H1 (cell line): ENCODE data around the gene HTR2B.
A peak's percentile ranks its signal among the peaks of the same experiment; 100 is the strongest.

Experiments
- CEBPB ChIP-seq: IDR thresholded peaks from 2 replicates; pipeline ENCODE4 v1.6.1; 2012; ENCODE audit warnings: low read depth, low read length
- CREB1 ChIP-seq: IDR thresholded peaks from 2 replicates; pipeline ENCODE4 v1.6.1; 2012; ENCODE audit warnings: inconsistent platforms
- HDAC2 ChIP-seq, 2 experiments: fragments of 300-600 bp in 1 of 2; sonication (generic) in 1 of 2; IDR thresholded peaks; 2 replicates each; pipeline ENCODE4 v1.6.1; 2011 to 2012; ENCODE audit warnings: low read depth in 2 of 2, low read length in 2 of 2, mild to moderate bottlenecking in 2 of 2, moderate library complexity in 2 of 2, borderline replicate concordance in 1 of 2, inconsistent platforms in 1 of 2
- SP2 ChIP-seq: IDR thresholded peaks from 2 replicates; pipeline ENCODE4 v1.6.1; 2012; ENCODE audit warnings: mild to moderate bottlenecking, low read length, inconsistent platforms
- TF ChIP-seq, protein P1 (sequence below), 3 experiments: IDR thresholded peaks; 1 replicate in 2 of 3; 2 replicates in 1 of 3; pipeline versions ENCODE4 v1.5.1 to v1.6.1; 2011; ENCODE audit warnings: low read length in 3 of 3, mild to moderate bottlenecking in 3 of 3, inconsistent platforms in 2 of 3, low read depth in 1 of 3, moderate library complexity in 1 of 3; ENCODE audit not compliant: insufficient read depth in 1 of 3; ENCODE audit errors: control extremely low read depth in 1 of 3

- TF ChIP-seq CEBPB = no peak
- no peak for TF ChIP-seq CREB1
- TF ChIP-seq HDAC2 (IDR thresholded peaks at IDR 0.05; ENCODE audit: borderline replicate concordance in 1 of 2, low read depth in 2 of 2, low read length in 2 of 2) = no peak
- TF ChIP-seq SP2 = no peak
- TF ChIP-seq, protein P1, sequence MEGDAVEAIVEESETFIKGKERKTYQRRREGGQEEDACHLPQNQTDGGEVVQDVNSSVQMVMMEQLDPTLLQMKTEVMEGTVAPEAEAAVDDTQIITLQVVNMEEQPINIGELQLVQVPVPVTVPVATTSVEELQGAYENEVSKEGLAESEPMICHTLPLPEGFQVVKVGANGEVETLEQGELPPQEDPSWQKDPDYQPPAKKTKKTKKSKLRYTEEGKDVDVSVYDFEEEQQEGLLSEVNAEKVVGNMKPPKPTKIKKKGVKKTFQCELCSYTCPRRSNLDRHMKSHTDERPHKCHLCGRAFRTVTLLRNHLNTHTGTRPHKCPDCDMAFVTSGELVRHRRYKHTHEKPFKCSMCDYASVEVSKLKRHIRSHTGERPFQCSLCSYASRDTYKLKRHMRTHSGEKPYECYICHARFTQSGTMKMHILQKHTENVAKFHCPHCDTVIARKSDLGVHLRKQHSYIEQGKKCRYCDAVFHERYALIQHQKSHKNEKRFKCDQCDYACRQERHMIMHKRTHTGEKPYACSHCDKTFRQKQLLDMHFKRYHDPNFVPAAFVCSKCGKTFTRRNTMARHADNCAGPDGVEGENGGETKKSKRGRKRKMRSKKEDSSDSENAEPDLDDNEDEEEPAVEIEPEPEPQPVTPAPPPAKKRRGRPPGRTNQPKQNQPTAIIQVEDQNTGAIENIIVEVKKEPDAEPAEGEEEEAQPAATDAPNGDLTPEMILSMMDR (IDR thresholded peaks at IDR 0.05; ENCODE audit: control extremely low read depth in 1 of 3, insufficient read depth in 1 of 3, low read depth in 1 of 3, low read length in 3 of 3) = peak in 2 of 3 experiments; percentile 67 to 70; a peak in 3 of 4 replicates
Measured at GRCh38 chr2:231104115-231104713, 20.6 kb downstream of the HTR2B start.
